COLO829 (cell line): ENCODE results near the gene DNHD1.

Source experiments
- DNase-seq: peaks from one replicate; pipeline ENCODE4 v3.0.0; 2012; ENCODE audit warnings: low spot score

DNHD1 gene

GRCh38 chr11:6565325-6565724 lies 68.2 kb downstream of the DNHD1 start:
- DNase-seq: no peak

DNA sequence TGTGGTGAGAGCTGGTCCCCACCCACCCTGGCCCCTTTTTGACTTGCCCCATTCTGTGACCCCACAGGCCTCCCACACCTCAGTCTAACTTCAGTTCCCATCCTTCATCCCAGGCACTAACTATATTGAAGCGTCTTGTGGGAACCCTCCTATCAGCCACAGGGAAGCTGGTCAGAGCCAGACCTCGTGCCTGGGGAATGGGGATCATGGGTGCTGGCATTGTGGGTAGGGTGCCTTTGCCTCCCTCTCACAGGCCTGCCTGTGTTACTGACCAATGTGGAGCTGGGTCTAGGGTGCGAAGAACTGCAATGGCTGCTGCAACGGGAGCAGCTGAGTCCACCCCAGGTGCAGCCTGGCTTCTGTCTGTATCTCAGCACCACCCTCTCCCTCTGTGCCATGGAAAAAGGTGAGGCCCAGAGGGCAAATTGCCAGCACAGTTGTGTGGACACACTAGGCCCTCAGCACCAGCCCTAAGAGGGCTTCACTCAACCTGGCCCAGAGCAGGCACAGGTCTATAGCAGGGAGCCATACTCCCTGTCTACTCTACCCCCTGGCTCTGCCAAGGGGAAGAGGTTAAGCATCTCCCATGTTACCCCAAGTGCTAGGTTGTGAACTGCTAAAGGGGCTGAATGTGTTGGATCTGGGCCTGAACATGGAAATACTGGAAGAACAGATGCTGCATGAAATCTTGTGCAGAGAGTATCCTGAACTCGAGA lies 69.1 kb downstream of the DNHD1 start:
- no peak for DNase-seq

DNA sequence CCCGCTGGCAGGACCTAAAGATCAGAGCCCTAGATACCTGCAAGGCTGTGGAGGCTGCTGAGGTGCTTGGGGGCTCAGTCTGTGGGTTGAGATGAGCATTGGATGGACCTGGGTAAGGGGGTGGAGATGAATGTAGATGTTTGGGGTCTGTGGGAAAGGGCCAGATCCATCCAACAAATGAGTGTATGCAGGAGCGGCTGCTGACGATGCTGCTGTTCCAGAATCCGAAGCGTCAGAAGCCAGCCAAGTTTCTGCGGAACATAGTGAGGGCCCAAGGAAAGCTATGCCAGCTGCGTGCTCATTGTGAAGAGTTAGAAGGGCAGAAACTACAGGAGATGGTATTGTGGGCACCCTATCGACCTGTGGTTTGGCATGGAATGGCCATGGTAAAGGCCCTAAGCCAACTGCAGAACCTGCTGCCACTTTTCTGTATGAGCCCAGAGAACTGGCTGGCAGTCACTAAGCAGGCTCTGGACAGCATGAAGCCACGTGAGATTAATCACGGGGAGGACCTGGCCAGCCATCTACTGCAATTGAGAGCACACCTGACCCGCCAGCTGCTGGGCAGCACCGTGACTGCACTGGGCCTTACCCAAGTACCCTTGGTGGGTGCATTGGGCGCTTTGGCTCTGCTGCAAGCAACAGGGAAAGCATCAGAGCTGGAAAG lies 69.8 kb downstream of the DNHD1 start:
- no peak for DNase-seq

DNA sequence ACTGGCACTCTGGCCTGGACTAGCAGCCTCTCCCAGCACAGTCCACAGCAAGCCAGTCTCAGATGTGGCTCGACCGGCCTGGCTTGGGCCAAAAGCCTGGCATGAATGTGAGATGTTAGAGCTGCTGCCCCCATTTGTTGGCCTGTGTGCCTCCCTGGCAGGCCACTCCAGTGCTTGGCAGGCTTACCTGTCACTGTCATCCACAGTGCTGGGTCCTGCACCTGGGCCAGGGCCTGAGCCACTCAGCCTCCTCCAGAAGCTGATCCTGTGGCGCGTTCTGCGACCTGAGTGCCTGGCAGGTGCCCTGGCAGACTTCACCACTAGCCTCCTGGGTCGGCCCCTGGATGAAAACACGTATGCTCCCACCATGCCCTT lies 70.3 kb downstream of the DNHD1 start:
- DNase-seq: no peak

DNA sequence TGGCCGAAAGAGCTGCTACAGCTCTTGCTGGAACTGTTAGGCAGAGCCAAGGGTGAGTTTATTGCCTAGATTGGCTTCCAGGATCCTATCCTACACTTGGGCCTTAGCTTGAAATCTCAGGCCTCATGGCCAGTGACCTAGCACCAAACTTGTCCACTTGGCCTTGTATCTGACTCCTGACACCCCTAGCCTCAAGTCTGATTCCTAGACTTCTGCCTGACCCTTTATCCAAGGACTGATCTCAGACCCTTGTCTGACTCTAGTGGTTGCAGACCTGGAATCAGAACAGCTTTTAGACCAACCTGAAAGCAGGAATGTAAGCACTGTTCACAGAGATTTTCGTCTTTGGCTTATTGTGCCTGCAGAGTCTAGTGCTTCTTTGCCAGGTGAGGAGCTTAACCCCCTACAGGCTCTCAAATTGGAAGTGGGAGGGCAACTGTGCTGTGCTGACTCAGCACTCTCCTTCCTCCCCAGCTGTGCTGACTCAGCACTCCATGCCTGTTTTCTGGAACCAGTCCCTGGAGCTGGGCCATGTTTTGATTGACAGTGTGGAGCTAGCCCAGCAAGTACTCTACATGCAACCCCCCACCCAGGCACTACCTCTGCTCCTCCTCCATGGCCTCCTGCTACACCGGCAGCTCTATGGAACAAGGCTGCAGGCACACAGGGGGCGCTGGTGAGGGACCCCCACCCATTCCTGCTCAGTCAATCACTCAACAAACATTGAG lies 71.3 kb downstream of the DNHD1 start:
- DNase-seq: no peak

DNA sequence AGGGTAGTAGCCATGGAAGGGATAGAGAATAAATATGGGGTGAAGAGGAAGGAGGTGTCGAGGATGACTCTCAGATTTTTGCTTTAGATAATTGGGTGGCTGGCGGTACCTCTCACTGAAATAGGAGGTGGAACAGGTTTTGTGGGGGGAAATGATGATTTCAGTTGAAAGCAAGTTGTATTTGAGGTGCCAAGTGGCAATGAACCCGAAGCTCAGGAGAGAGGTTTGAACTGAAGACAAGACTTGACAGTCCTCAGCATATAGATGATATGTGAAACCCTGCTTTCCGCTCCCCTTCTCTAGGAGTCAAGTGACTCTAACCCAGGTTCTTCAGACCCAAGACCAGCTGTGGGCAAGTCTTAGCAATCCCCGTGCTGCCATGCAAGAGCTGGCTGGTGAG lies 72.6 kb downstream of the DNHD1 start:
- no peak for DNase-seq

DNA sequence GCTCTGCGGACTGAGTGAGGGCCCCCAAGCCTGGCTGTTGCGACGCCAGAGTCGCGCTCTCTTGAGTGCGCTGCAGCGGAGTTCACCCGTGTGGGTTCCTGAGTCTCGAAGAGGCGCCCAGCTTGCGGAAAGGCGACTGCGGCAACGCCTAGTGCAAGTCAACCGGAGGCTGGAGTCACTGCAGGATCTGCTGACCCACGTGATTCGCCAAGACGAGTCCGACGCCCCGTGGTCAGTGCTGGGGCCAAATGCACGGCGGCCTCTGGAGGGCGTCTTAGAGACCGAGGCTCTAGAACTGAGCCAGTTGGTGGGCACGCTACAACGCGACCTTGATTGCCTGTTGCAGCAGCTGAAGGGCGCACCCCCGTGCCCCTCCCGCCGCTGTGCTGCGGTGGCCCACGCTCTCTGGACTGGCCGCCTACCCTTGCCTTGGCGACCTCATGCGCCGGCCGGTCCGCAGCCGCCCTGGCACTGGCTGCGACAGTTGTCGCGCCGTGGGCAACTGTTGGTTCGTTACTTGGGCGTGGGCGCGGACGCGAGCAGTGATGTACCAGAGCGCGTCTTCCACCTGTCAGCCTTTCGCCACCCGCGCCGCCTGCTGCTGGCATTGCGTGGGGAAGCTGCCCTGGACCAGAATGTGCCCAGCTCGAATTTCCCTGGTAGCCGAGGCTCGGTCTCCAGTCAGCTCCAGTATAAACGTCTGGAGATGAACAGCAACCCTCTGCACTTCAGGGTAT lies 73.8 kb downstream of the DNHD1 start:
- no peak for DNase-seq

DNA sequence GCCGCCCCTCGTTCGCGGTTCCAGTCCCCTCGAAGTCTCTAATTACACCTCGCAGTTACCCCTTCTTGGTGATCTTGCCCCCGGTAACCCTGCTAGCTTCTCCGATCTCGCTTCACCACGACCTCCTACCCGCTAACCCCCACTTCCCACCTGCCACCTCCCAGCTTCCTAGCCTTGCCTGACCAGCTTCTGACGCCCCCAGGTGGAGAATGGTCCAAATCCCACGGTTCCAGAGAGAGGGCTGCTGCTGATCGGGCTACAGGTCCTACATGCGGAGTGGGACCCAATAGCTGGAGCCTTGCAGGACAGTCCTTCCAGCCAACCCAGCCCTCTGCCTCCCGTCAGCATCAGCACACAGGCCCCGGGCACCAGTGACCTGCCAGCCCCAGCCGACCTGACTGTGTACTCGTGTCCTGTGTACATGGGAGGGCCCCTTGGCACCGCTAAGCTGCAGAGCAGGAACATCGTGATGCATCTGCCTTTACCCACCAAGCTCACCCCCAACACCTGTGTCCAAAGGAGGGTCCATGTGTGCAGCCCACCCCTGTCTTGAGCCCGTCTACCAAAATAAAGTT lies 74.4 kb downstream of the DNHD1 start:
- no peak for DNase-seq

- DNase-seq: peak; percentile 33
Measured at GRCh38 chr11:6572215-6572614, 75.1 kb downstream of the DNHD1 start.

GRCh38 chr11:6574816-6575715 lies 78.0 kb downstream of the DNHD1 start:
- peak; percentile 26 for DNase-seq

DNA sequence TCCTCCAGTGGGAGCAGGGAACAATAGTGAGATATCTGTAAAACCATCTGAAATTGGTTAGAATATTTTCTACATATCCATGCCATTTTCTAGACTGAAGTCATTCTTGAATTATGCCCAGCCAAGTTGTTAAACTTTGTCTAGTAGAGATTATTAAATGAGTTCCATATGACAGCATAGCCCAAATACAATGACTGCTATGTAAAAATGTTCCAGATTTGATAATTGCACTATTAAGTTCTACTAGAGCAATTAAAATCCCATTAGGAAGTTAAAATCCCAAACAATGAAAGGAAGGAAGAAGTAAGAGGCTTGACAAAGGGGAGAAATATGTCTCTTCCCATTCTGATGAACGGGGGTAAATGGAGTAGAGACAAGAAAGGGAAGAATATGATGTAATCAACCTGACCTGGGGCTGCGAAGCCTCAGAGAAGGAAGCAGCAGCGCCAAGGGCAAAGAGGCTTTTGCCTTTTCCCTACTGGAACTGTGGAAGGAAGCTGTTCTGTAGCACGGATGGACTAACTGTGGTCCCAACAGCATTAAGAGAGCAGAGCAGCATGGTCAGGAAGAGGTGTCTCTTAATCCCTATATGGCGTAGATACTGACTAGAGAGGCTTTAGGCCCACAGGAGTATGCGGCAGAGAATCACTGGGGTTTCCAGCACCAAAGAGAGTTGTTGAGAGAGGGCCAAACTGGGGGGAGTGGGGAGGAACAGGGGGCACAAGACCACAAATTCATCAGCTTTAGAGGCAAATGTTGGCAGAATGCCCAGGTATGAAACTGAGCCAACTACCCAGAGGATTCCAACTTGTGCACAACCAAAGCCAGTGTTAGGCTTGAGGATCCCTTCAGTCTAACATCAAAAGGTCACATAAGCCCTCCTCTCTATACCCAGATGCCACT lies 79.6 kb downstream of the DNHD1 start:
- DNase-seq: peak; percentile 75

GRCh38 chr11:6578134-6578533 lies 81.1 kb downstream of the DNHD1 start:
- no peak for DNase-seq

GRCh38 chr11:6579681-6580080 lies 82.6 kb downstream of the DNHD1 start:
- no peak for DNase-seq

DNA sequence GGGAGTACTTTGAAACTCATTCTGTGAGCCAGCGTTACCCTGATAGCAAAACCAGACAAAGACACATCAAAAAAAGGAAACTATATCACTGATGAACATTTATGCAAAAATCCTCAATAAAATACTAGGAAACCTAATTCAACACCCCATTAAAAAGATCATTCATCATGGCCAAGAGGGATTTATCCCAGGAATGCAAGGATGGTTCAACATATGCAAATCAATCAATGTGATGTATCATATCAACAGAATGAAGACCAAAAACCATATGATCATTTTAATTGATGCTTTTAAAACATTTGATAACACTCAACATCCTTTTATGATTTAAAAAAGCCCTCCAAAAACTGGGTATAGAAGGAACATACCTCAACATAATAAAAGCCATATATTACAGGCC lies 86.5 kb downstream of the DNHD1 start:
- DNase-seq: no peak

- no peak for DNase-seq
Measured at GRCh38 chr11:6584528-6584927, 87.4 kb downstream of the DNHD1 start.

- no peak for DNase-seq
Measured at GRCh38 chr11:6586434-6587359, 89.6 kb downstream of the DNHD1 start.

- DNase-seq: no peak
Measured at GRCh38 chr11:6587360-6587953, 90.4 kb downstream of the DNHD1 start.

- DNase-seq: no peak
Measured at GRCh38 chr11:6588018-6588417, 90.9 kb downstream of the DNHD1 start.
